ENCODE measurements around the gene CCNK.

DNA sequence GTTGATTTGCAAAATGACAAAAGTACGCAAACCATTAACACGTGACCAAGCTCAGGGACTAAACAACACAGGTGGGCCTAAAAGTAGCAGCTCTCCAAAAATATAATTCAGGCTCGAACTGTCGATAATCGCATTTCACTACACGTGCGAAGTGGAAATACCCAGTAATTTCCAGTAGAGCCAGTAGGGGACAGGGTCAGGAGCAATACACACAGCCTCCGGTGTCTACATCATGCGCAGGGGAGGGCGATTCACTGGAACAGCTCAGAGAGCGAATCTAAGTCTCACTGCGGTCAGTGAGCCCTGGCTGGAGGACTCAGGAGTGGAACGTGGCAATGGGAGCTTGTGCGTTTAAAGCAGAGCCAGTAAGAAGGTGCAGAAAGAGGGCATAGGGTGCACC is 40.9 kb upstream of the CCNK start:
- no peak for TF ChIP-seq POLR2A (IDR thresholded peaks at IDR 0.05)
- TF ChIP-seq, protein P1, sequence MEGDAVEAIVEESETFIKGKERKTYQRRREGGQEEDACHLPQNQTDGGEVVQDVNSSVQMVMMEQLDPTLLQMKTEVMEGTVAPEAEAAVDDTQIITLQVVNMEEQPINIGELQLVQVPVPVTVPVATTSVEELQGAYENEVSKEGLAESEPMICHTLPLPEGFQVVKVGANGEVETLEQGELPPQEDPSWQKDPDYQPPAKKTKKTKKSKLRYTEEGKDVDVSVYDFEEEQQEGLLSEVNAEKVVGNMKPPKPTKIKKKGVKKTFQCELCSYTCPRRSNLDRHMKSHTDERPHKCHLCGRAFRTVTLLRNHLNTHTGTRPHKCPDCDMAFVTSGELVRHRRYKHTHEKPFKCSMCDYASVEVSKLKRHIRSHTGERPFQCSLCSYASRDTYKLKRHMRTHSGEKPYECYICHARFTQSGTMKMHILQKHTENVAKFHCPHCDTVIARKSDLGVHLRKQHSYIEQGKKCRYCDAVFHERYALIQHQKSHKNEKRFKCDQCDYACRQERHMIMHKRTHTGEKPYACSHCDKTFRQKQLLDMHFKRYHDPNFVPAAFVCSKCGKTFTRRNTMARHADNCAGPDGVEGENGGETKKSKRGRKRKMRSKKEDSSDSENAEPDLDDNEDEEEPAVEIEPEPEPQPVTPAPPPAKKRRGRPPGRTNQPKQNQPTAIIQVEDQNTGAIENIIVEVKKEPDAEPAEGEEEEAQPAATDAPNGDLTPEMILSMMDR (IDR thresholded peaks at IDR 0.05) = no peak

All from suprapubic skin (tissue), 3 donors.